HEK293 (cell line): ENCODE data around the gene CHM.
"Not testable (repeated sequence)": the region's sequence is repeated elsewhere in the genome, so short reads cannot be mapped to it uniquely, and the experiment has no call there.

ENCODE experiments used
- BCL11A ChIP-seq: fragments of 450-650 bp; formaldehyde crosslinking; IDR thresholded peaks from 2 replicates; pipeline ENCODE4 v1.5.1; 2016; ENCODE audit warnings: low read depth, missing biosample characterization, missing genetic modification characterization
- KLF9 ChIP-seq: fragments of 450-650 bp; formaldehyde crosslinking; IDR thresholded peaks from 2 replicates; pipeline ENCODE4 v1.5.1; 2016; ENCODE audit warnings: missing biosample characterization, missing genetic modification characterization, low read depth
- SP3 ChIP-seq: fragments of 450-650 bp; formaldehyde crosslinking; IDR thresholded peaks from 2 replicates; pipeline ENCODE4 v1.5.1; 2016; ENCODE audit warnings: missing biosample characterization, missing genetic modification characterization
- YY1 ChIP-seq: fragments of 450-650 bp; formaldehyde crosslinking; IDR thresholded peaks from 2 replicates; pipeline ENCODE4 v1.5.1; 2018; ENCODE audit warnings: missing biosample characterization, missing genetic modification characterization
- ZBTB20 ChIP-seq: fragments of 450-650 bp; formaldehyde crosslinking; IDR thresholded peaks from 2 replicates; pipeline ENCODE4 v1.5.1; 2016; ENCODE audit warnings: missing biosample characterization, missing genetic modification characterization
- ZNF274 ChIP-seq, 2 experiments: fragments of 200-500 bp in 1 of 2; fragments of 450-650 bp in 1 of 2; sonication (Bioruptor generic) in 1 of 2; formaldehyde crosslinking in 1 of 2; IDR thresholded peaks; 2 replicates each; pipeline versions ENCODE4 v1.5.1 to v1.6.1; 2014 to 2016; ENCODE audit warnings: borderline replicate concordance in 1 of 2, inconsistent platforms in 1 of 2, low read length in 1 of 2, missing biosample characterization in 1 of 2, missing genetic modification characterization in 1 of 2
- ZNF398 ChIP-seq: fragments of 450-650 bp; formaldehyde crosslinking; IDR thresholded peaks from 2 replicates; pipeline ENCODE4 v1.5.1; 2017; ENCODE audit warnings: missing biosample characterization, missing genetic modification characterization
- ZNF830 ChIP-seq: fragments of 450-650 bp; IDR thresholded peaks from 2 replicates; pipeline ENCODE4 v1.5.0; 2018; ENCODE audit warnings: missing biosample characterization, missing genetic modification characterization, low read depth, mild to moderate bottlenecking, moderate library complexity
- TF ChIP-seq, protein P1 (sequence below): fragments of 450-650 bp; formaldehyde crosslinking; IDR thresholded peaks from 2 replicates; pipeline ENCODE4 v1.5.1; 2016; ENCODE audit warnings: missing biosample characterization, missing genetic modification characterization
- TF ChIP-seq, protein P2 (sequence below): fragments of 450-650 bp; formaldehyde crosslinking; IDR thresholded peaks from 2 replicates; pipeline ENCODE4 v1.5.1; 2017; ENCODE audit warnings: missing biosample characterization, missing genetic modification characterization

- not testable (repeated sequence) for TF ChIP-seq ZBTB20 (tag by site-specific recombination); ZNF274 (IDR thresholded peaks at IDR 0.05; ENCODE audit: low read length); ZNF274 (tag by site-specific recombination; IDR thresholded peaks at IDR 0.05; ENCODE audit: borderline replicate concordance); BCL11A (tag by site-specific recombination); ZNF830 (tag by site-specific recombination); ZNF398 (tag by site-specific recombination); KLF9 (tag by site-specific recombination); YY1 (tag by site-specific recombination); SP3 (tag by site-specific recombination)
- TF ChIP-seq, protein P1, sequence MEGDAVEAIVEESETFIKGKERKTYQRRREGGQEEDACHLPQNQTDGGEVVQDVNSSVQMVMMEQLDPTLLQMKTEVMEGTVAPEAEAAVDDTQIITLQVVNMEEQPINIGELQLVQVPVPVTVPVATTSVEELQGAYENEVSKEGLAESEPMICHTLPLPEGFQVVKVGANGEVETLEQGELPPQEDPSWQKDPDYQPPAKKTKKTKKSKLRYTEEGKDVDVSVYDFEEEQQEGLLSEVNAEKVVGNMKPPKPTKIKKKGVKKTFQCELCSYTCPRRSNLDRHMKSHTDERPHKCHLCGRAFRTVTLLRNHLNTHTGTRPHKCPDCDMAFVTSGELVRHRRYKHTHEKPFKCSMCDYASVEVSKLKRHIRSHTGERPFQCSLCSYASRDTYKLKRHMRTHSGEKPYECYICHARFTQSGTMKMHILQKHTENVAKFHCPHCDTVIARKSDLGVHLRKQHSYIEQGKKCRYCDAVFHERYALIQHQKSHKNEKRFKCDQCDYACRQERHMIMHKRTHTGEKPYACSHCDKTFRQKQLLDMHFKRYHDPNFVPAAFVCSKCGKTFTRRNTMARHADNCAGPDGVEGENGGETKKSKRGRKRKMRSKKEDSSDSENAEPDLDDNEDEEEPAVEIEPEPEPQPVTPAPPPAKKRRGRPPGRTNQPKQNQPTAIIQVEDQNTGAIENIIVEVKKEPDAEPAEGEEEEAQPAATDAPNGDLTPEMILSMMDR (tag by site-specific recombination) = not testable (repeated sequence)
- TF ChIP-seq, protein P2, sequence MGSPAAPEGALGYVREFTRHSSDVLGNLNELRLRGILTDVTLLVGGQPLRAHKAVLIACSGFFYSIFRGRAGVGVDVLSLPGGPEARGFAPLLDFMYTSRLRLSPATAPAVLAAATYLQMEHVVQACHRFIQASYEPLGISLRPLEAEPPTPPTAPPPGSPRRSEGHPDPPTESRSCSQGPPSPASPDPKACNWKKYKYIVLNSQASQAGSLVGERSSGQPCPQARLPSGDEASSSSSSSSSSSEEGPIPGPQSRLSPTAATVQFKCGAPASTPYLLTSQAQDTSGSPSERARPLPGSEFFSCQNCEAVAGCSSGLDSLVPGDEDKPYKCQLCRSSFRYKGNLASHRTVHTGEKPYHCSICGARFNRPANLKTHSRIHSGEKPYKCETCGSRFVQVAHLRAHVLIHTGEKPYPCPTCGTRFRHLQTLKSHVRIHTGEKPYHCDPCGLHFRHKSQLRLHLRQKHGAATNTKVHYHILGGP (tag by site-specific recombination) = not testable (repeated sequence)
These were observed 32.4 kb downstream of the CHM start for GRCh38 chrX:86014959-86015358.
